GM21381 (cell line): ENCODE measurements around the gene AGBL3.
"Not testable (repeated sequence)": the region's sequence is repeated elsewhere in the genome, so short reads cannot be mapped to it uniquely, and the experiment has no call there.

Experiments used
- ATAC-seq: cut with Tn5 transposase; IDR thresholded peaks from one replicate; pipeline ENCODE4 v1.9.1; 2021; ENCODE audit warnings: mild to moderate bottlenecking, moderate library complexity; ENCODE audit not compliant: unreplicated experiment

The AGBL3 gene

GRCh38 chr7:135165862-135166261, 179.6 kb downstream of the AGBL3 start:
- ATAC-seq, result no peak

- no peak for ATAC-seq
Observed at GRCh38 chr7:135166338-135166990, 180.2 kb downstream of the AGBL3 start.

- ATAC-seq, result no peak
Observed at GRCh38 chr7:135167365-135167917, 181.1 kb downstream of the AGBL3 start.

- no peak for ATAC-seq
Observed at GRCh38 chr7:135168001-135168400, 181.7 kb downstream of the AGBL3 start.

GRCh38 chr7:135168489-135169140, 182.3 kb downstream of the AGBL3 start:
- no peak for ATAC-seq

GRCh38 chr7:135169141-135169963, 183.0 kb downstream of the AGBL3 start:
- peak; percentile 35 for ATAC-seq

- no peak for ATAC-seq
Observed at GRCh38 chr7:135169964-135170273, 183.6 kb downstream of the AGBL3 start.

- ATAC-seq, result peak; percentile 77
Observed at GRCh38 chr7:135170274-135170997, 184.1 kb downstream of the AGBL3 start, which contains the start of gene CYREN. TSS of gene CYREN (minus strand) at chr7:135170707. CDS start at chr7:135168922, 1,785 bp downstream.

GRCh38 chr7:135170998-135171481, 184.7 kb downstream of the AGBL3 start:
- ATAC-seq, result peak; percentile 28

GRCh38 chr7:135171581-135172291, 185.4 kb downstream of the AGBL3 start:
- not testable (repeated sequence) for ATAC-seq

- not testable (repeated sequence) for ATAC-seq
Observed at GRCh38 chr7:135173916-135174315, 187.6 kb downstream of the AGBL3 start.

GRCh38 chr7:135174941-135175340, 188.6 kb downstream of the AGBL3 start:
- ATAC-seq, result no peak

GRCh38 chr7:135175931-135176330, 189.6 kb downstream of the AGBL3 start:
- ATAC-seq, result no peak

GRCh38 chr7:135177028-135177696, 190.9 kb downstream of the AGBL3 start:
- ATAC-seq, result no peak

- no peak for ATAC-seq
Observed at GRCh38 chr7:135178364-135178763, 192.1 kb downstream of the AGBL3 start.

- ATAC-seq, result no peak
Observed at GRCh38 chr7:135179321-135179925, 193.1 kb downstream of the AGBL3 start.

GRCh38 chr7:135180122-135180521, 193.8 kb downstream of the AGBL3 start:
- ATAC-seq, result no peak

GRCh38 chr7:135181261-135181928, 195.1 kb downstream of the AGBL3 start:
- no peak for ATAC-seq
